CD4-positive, alpha-beta T cell treated with Interleukin-6 for 4 hours (primary cell): ENCODE measurements around the gene MEIOB.
"Not testable (repeated sequence)": the region's sequence is repeated elsewhere in the genome, so short reads cannot be mapped to it uniquely, and the experiment has no call there.

Source experiments
- DNase-seq: peaks from one replicate; pipeline ENCODE4 v3.0.0-alpha.2; 2020; ENCODE audit warnings: mixed read lengths

MEIOB gene

DNA sequence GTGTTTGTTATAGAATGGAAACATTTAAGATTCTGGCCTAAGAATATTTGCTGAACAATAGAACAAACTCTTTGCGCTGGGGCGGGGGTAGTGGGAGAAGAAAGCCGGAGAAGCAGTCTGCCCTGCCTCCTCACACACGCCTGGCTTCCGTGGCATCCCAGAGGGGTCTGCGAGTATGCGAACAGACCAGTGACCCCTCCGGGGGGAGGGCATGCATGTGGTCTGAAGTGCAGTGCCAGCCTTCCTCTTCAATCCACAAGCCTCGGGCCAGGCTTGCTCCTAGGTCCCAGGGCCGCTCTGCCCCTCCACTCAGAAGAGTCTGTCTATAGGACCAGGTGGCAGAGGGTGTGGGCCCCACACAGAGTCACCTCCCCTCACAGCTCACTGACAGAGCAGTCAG, 64.3 kb downstream of the MEIOB start:
- DNase-seq = no peak

- no peak for DNase-seq
Measured at GRCh38 chr16:1800701-1801100, 71.3 kb downstream of the MEIOB start.

DNA sequence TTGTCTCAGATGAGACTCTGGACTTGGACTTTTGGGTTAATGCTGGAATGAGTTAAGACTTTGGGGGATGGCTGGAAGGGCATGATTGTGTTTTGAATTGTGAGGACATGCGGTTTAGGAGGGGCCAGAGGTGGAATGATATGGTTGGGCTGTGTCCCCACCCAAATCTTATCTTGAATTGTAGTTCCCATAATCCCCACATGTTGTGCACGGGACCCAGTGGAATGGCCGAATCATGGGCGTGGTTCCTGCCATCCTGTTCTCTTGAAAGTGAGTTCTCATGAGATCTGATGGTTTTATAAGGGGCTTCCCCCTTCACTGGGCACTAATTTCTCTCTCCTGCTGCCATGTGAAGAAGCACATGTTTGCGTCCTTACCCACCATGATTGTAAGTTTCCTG, 72.7 kb downstream of the MEIOB start:
- not testable (repeated sequence) for DNase-seq

- no peak for DNase-seq
Measured at GRCh38 chr16:1794908-1795666, 76.9 kb downstream of the MEIOB start.

DNA sequence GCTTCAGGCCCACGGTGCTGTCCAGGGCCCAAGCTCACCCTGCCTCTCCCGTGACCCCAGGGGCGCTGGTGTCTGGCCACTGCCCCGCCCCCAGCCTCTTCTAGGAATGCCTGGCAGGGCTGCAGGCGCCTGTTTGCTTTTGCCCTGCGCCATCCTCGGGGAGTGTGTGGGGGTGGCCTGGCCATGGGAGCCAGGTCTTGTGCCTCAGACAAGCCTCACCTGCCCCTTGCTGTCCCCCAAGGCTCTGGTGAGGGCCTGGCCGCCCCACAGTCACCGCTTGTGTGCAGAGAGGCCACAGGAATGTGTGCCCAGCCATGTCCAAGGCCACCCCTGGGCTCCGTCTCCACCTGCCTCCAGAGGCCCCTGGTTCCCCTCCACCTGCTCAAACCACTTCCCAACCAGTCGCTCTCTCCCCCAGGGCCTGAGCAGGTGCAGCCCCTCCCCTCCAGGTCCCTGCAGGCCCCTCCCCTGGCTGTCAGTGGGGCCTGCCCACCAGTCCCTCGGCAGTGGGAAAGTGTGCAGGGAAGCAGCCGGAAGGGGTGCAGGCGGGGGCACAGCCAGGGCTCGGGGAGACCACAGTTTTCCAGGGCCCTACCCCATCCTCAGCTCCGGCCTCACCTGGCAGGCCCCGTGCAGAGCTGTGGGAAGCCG, 77.6 kb downstream of the MEIOB start:
- DNase-seq = no peak

DNA sequence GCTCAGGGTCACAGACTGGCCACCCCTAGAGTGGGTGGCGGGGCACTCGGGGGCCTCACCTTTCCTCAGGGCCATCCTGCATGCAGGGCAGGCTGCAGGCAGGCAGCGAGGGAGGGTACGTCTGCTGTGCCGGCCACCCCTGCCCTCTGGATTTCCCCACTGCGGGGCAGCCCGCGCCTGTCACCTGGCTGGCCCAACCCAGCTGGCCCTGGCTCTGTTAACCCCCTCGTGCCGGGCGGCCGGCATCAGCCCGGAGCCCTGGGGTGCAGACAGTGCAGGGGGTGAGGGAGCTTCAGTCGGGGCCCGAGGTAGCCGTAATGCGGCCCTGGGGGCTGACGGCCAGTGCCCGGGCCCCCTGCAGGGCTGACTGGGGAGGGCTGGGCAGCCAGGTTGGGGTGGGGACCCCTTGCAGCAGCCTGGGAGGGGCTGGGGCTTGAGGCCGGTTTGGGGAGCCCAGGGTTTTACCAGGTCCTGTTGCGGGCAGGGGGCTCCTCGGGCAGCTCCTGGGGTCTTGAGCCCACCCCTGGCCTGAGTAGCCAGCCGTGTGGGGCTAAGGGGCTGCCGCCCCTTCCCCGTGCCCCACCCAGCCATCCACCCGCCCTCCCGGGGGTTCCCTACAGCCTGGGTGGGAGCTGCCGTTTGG, 78.3 kb downstream of the MEIOB start, which contains the start of gene IGFALS:
IGFALS (minus strand) TSS at position 128 of the 643 bp plus-strand sequence; CDS start at position 75, 53 bp downstream.
- DNase-seq = no peak

DNA sequence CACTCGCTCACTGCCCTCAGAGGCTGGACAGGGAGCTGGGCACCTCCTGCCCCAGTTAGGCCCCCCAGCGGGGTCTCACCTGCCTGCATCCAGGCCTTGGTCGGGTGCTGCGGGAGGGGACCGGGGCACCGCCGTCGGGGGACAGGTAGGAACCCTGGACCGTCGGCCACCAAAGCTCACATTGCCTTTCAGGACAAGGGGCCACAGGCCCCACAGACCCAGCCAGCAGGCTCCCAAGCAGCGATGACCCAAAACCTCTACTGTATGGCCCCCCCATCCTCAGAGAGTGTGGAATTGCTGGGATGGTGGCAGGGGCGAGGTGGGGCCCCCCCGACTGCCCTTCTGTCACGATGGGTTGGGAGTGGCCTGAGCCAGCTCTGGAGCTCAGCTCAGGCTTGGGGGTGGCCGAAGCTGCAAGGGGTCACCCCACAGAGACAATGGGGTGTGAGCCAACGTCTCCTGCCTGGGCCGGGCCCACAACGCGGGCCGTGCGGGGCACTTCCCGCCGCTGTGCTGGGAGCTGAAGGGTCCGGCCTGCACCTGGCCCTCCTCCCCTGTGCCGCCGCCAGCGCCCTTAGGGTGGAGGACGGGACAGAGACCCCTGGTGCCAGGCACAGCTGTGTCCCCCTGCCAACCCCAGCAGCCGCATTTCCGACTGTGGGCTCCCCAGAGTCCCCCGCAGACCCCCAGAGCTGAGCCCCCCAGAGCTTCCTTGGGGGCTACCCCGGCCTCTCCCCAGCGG, 79.0 kb downstream of the MEIOB start:
- DNase-seq = no peak

- DNase-seq = no peak
Measured at GRCh38 chr16:1791943-1792812, 79.8 kb downstream of the MEIOB start.

DNA sequence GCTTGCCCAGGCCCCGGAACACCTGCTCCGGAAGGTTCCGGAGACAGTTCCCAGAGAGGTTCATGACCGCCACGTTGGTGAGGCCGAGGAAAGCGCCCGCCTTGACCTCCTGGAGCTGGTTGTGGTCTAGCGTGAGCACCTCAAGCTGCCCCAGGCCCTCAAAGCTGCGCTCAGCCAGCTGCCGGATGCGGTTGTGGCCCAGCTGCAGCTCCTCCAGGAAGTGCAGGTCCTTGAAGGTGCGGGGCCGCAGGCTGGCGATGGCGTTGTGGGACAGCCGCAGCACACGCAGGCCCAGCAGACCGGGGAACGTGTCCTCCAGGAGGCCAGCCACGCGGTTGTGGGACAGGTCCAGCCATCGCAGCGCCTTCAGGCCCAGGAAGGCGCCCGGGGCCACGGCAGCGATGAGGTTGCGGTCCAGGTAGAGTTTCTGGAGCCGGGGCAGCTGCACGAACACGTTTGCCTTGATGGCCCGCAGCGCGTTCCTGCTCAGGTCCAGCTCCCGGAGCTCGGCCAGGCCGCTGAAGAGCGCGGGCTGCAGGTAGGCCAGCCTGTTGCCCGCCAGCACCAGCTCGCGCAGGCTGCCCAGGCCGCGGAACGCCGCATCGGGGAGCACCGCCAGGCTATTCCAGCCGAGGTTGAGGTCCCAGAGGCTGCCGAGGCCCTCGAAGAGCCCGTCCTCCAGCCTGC, 80.6 kb downstream of the MEIOB start:
- DNase-seq = no peak

GRCh38 chr16:1790611-1791255, 81.2 kb downstream of the MEIOB start:
- no peak for DNase-seq

GRCh38 chr16:1790261-1790610, 81.7 kb downstream of the MEIOB start:
- DNase-seq = no peak

GRCh38 chr16:1789643-1790045, 82.3 kb downstream of the MEIOB start:
- no peak for DNase-seq

- no peak for DNase-seq
Measured at GRCh38 chr16:1788708-1789100, 83.3 kb downstream of the MEIOB start.

- DNase-seq = no peak
Measured at GRCh38 chr16:1788095-1788707, 83.8 kb downstream of the MEIOB start.

- DNase-seq = no peak
Measured at GRCh38 chr16:1787322-1788094, 84.5 kb downstream of the MEIOB start.

GRCh38 chr16:1787056-1787321, 85.0 kb downstream of the MEIOB start:
- DNase-seq = no peak

GRCh38 chr16:1786242-1787055, 85.5 kb downstream of the MEIOB start:
- no peak for DNase-seq

DNA sequence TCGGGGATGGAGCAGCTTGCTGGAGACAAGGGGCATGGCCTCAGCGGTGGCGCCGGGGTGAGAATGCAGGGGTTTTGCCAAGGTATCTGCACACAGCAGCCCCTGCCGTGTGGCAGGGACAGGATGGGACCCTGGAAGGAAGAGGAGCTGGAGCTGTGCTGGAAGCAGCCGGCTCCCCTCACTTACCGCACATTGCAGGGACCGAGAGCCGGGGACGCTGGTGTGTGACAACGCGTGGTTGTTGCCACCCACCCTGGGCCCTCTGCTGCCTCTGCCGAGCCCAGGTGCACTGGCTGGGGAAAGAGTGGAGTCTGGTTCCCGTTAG, 86.2 kb downstream of the MEIOB start:
- no peak for DNase-seq
